Astrocyte (in vitro differentiated cells and primary cell): ENCODE data around the gene RENBP.

Experiments
- CTCF ChIP-seq: IDR thresholded peaks from 2 replicates; pipeline ENCODE4 v1.5.1; 2011; ENCODE audit warnings: low read depth, mild to moderate bottlenecking, inconsistent platforms, low read length, moderate library complexity; ENCODE audit not compliant: insufficient read depth
- EZH2 ChIP-seq: IDR thresholded peaks from 2 replicates; pipeline ENCODE4 v1.6.1; 2012; ENCODE audit warnings: mild to moderate bottlenecking, low read length, inconsistent platforms; ENCODE audit not compliant: insufficient read depth

DNA sequence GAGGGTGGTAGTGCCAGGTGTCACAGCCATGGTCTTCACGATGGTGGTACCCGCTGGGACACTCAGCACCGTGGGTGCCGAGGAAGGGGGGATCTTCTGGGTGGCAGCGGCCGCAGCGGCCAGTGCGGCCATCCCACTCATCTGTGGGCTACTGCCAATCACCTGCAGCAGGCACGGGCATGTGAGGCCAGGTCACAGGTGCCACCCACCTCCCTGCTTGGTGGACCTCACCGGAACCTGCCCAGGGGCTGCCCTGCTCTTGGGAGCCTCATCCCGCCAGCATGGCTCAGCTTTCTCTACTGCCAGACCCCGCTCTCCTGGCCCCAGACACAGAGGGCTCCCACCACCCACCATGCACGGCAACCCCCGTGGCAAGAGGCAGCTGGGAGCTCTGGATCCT is 14.2 kb upstream of the RENBP start:
- TF ChIP-seq EZH2 (no peak), CTCF (no peak)
